Stimulated activated naive CD8-positive, alpha-beta T cell treated with anti-CD3 and anti-CD28 coated beads, Interleukin-15, Interleukin-2, amounts not matched to agents 100 ng/mL and 50 ng/mL, for 24 hours (primary cell): ENCODE measurements around the gene SGCA.

ENCODE experiments used
- H3K27ac Mint-ChIP-seq: one replicate; pipeline ENCODE4 v1.8.0; 2021; ENCODE audit warnings: mild to moderate bottlenecking, mixed read lengths
- H3K27me3 Mint-ChIP-seq: one replicate; pipeline ENCODE4 v1.8.0; 2021; ENCODE audit warnings: mixed read lengths
- H3K36me3 Mint-ChIP-seq: one replicate; pipeline ENCODE4 v1.8.0; 2021; ENCODE audit warnings: low read depth, mixed read lengths
- H3K4me1 Mint-ChIP-seq: one replicate; pipeline ENCODE4 v1.8.0; 2021; ENCODE audit warnings: low read depth, mixed read lengths
- H3K4me3 Mint-ChIP-seq: one replicate; pipeline ENCODE4 v1.8.0; 2021; ENCODE audit warnings: mild to moderate bottlenecking, mixed read lengths
- H3K9me3 Mint-ChIP-seq: one replicate; pipeline ENCODE4 v1.8.0; 2021; ENCODE audit warnings: mixed read lengths

Gene SGCA

GRCh38 chr17:50214976-50215760 lies 49.4 kb downstream of the SGCA start:
- no peak overlapping the region for H3K4me3 Mint-ChIP-seq
- no peaks in the 10 kb centered on the region for H3K36me3 Mint-ChIP-seq
- no peaks in the 10 kb centered on the region for H3K9me3 Mint-ChIP-seq
- H3K4me1 Mint-ChIP-seq = peaks cover 26% of the 10 kb centered on the region
- H3K27ac Mint-ChIP-seq = no peak overlapping the region
- H3K27me3 Mint-ChIP-seq = peaks cover 25% of the 10 kb centered on the region

- Mint-ChIP-seq H3K36me3 (no peaks in the 10 kb centered on the region), H3K4me3 (no peak overlapping the region), H3K9me3 (no peaks in the 10 kb centered on the region), H3K27me3 (peaks cover 16% of the 10 kb centered on the region), H3K4me1 (peaks cover 16% of the 10 kb centered on the region), H3K27ac (no peak overlapping the region)
These were observed 51.8 kb downstream of the SGCA start for GRCh38 chr17:50217591-50217990.

DNA sequence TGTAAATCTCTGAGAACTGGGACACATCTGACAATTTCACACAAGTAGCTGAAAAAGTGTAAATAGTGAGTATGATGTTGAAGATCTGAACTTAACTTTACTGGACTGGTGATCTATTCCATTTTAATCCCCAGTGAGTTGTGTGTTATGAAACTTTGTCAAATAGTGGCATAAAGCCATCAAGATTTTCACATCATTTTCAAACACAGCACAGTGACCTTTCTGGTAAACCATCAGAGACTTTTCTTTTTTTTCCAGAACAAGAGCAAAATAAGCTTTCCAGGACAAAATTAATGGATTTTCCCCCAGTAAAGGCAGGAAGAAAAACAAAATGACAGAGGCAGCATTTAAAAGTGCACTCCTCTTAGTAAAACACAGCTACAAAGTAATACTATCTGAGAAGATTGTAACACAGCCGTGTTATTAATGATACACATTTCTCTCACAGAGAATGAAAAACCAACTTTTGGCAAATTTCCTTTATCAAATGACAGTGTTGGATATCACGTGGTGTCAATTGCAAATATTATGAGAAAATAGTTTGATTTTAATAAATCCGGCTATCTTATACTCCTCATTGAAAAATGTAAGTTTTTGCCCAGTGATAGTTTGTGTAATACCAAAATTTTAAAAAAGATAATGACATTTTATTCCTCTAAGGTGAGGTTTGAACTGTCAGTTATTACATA lies 52.4 kb downstream of the SGCA start:
- Mint-ChIP-seq H3K27me3 (peaks cover 16% of the 10 kb centered on the region), H3K36me3 (no peaks in the 10 kb centered on the region), H3K4me3 (no peak overlapping the region), H3K4me1 (peaks cover 10% of the 10 kb centered on the region), H3K27ac (no peak overlapping the region), H3K9me3 (no peaks in the 10 kb centered on the region)

- no peaks in the 10 kb centered on the region for H3K36me3 Mint-ChIP-seq
- peaks cover 19% of the 10 kb centered on the region for H3K27me3 Mint-ChIP-seq
- H3K9me3 Mint-ChIP-seq = no peaks in the 10 kb centered on the region
- no peak overlapping the region for H3K4me3 Mint-ChIP-seq
- H3K4me1 Mint-ChIP-seq = peaks cover 7% of the 10 kb centered on the region
- H3K27ac Mint-ChIP-seq = no peak overlapping the region
These were observed 53.0 kb downstream of the SGCA start for GRCh38 chr17:50218771-50219315.

GRCh38 chr17:50219342-50219741 lies 53.5 kb downstream of the SGCA start:
- Mint-ChIP-seq H3K4me1 (peaks cover 7% of the 10 kb centered on the region), H3K27ac (no peak overlapping the region), H3K4me3 (no peak overlapping the region), H3K27me3 (peaks cover 17% of the 10 kb centered on the region), H3K9me3 (no peaks in the 10 kb centered on the region), H3K36me3 (no peaks in the 10 kb centered on the region)

GRCh38 chr17:50219939-50220465 lies 54.2 kb downstream of the SGCA start:
- H3K4me1 Mint-ChIP-seq = peaks cover 7% of the 10 kb centered on the region
- peaks cover 6% of the 10 kb centered on the region for H3K9me3 Mint-ChIP-seq
- no peak overlapping the region for H3K4me3 Mint-ChIP-seq
- H3K27me3 Mint-ChIP-seq = peaks cover 13% of the 10 kb centered on the region
- no peak overlapping the region for H3K27ac Mint-ChIP-seq
- no peaks in the 10 kb centered on the region for H3K36me3 Mint-ChIP-seq

- Mint-ChIP-seq H3K36me3 (no peaks in the 10 kb centered on the region), H3K4me1 (peaks cover 7% of the 10 kb centered on the region), H3K27me3 (peaks cover 8% of the 10 kb centered on the region), H3K9me3 (peaks cover 10% of the 10 kb centered on the region), H3K4me3 (no peak overlapping the region), H3K27ac (no peak overlapping the region)
These were observed 55.0 kb downstream of the SGCA start for GRCh38 chr17:50220811-50221210.

- Mint-ChIP-seq H3K9me3 (peaks cover 10% of the 10 kb centered on the region), H3K36me3 (peaks cover 3% of the 10 kb centered on the region), H3K27ac (no peak overlapping the region), H3K4me1 (peaks cover 7% of the 10 kb centered on the region), H3K4me3 (no peak overlapping the region), H3K27me3 (peaks cover 7% of the 10 kb centered on the region)
These were observed 55.6 kb downstream of the SGCA start for GRCh38 chr17:50221266-50221863.

DNA sequence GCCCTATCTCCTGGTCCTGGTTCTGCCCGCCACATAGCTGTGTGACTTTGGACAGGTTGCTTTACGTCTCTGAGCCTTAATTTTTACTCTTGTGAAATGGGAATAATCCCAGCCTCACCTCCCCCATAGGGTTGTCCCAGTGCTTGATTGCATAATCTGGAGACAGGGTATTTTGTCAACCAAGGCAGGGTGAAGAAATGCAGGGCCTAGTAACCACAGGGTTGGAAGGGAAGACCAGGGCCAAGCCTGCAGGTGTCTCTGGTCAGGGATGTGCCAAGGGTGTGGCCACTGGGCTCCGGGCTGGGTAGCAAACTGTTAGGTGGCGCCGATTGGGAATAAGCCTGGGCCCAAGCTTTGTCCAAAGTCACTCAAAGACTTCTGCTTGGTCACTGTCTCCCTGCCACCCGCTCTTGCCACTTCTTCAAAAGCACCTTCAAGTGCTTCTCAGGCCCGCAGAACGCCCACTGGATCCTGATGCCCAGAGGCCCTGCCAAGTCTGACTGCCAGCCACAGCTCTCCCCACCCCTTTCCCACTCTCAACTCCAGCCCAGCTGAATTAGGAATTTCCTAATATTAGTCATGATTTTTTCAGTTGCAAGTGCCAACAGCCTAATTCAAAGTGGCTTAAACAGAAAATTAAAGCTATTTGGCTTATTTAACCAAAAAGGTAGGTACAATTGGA lies 56.2 kb downstream of the SGCA start:
- Mint-ChIP-seq H3K4me1 (peaks cover 7% of the 10 kb centered on the region), H3K27ac (no peak overlapping the region), H3K9me3 (peaks cover 11% of the 10 kb centered on the region), H3K27me3 (peaks cover 6% of the 10 kb centered on the region), H3K36me3 (peaks cover 4% of the 10 kb centered on the region), H3K4me3 (no peak overlapping the region)

DNA sequence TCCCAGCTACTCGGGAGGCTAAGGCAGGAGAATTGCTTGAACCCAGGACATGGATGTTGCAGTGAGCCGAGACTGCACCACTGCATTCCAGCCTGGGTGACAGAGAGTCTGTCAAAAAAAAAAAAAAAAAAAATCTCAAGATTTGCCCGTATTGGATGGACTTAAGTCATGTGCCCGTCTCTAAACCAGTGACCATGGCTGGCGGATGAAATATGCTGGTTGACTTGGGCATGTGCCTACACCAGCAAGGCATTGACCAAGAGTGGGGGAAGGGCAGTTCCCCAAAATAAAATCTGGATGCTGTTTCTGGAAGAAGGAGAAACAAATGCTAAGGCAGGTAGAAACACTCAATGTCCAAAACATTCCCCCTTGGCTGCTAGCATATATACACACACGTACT lies 57.1 kb downstream of the SGCA start:
- Mint-ChIP-seq H3K9me3 (peaks cover 14% of the 10 kb centered on the region), H3K27ac (no peak overlapping the region), H3K4me3 (no peak overlapping the region), H3K36me3 (peaks cover 8% of the 10 kb centered on the region), H3K4me1 (peaks cover 7% of the 10 kb centered on the region), H3K27me3 (peaks cover 8% of the 10 kb centered on the region)
